Measurements from ENCODE around the gene PARP16. TPM values are rescaled to one million over a fixed set of nuclear protein-coding genes. Genes with fewer than 3 reads are reported as not detected.

Gene PARP16
- total RNA-seq, 2 donors from 2014 or later = 3.5 to 4.6 TPM

DNA sequence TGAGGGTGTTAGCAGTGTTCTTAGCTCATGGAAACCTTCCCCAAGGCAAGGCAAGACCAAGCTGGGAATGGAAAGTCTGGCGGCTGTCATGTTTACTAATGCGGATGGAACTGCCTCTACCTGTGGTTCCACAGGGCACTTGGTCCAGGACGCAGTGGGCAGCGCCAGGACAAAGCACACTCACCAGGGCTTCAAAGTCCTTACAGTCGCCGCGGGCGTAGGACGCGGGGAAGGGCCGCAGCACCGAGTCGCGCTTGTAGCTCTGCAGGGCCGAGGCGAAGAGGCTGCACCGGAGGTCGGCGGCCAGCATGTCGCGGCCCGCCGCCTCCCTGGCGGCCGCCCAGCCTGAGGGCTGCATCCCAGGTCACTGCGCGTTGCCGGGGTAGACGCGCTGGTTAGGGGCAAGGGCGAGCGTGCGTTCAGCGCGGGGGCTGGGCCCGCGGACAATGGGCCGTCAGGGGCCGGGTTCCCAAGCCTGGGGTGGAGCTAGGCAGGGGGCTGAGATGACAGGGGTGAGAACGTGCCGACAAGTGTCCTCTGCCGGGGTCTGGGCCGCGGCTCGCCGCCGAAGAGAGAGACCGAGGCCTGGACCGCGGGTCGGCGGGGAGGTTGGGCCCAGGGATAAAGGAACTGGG, 497 bp downstream of the PARP16 start:
- ATAC-seq (peak; percentile 50 to 69), DNase-seq (peak; percentile 52)
- intact Hi-C loops (cut with DNase I) = no loop called here

DNA sequence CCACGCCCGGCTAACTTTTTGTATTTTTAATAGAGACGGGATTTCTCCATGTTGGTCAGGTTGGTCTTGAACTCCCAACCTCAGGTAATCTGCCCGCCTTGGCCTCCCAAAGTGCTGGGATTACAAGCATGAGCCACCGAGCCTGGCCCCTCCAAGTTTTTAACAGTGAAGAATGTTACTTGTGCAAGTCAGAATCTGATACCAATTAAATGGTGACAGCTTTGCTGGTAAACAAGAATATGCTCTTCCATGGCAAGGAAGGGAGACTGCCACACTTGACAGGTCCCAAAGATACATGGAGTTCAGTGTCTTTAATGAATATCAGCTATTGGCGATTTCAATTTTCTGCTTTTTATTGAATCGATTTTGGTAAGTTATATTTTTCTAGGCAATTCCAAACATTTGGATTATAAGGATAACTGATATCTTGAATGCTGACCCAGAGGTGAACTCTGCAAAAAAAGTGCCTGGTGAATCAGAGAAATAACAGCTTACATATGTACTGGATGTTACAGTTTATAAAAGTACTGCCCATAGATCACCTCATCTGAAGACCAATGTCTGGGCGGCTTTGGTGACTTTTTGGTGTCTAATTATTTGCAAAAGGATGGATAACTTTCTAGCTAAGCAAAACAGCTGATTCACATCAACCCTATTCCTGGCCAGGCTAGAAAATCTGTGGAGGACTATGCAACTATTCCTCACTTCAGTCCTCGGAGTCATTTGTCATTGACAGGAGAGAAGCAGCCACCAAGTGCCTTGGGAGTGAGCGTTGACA, 1.2 kb downstream of the PARP16 start:
- intact Hi-C loops (cut with DNase I) = no loop called here
- ATAC-seq (no peak), DNase-seq (no peak)

DNA sequence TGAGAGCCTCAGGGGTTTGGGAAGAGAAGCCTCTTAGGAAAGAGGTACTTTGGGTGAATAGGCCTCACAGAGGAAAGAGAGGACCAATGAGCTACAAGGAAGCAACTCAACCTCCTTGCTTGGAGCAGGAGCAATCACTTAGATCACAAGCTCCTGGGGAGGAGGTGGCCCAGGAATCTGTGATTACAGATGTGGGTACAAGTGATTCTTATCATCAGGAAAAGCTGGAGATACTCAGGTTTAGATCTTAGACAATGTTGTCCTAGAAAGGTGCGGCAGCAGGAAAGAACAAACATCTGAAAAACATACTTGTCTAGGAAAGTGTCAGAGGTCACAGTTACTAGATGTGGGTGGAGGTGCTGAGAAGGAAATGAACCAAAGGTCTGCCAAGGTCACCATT, 8.2 kb downstream of the PARP16 start:
- DNase-seq (no peak), ATAC-seq (no peak)
- intact Hi-C loops (cut with DNase I) = loop anchor here in 1 of 2 donors (10.0 kb wide), 1 partner anchor 234 kb away; the partner anchor contains the start of gene SLC51B

DNA sequence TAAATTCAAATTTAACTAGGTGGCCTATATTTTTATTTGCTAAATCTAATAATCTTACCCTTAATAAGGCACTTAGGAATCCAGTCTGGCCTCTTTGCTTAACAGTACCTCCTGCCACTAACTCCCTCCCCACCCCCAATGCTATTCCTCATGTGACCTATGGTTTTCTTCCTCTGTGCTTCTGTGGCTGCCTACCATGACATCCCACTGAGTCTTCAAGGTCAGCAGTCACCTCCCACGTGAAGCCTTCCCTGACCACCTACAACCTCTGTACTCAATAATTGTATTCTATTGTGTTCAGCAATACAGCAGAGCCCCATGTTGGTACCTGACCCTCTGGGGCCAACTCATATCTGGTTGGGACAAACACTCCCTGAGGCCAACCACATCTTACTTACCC, 9.7 kb downstream of the PARP16 start:
- intact Hi-C loops (cut with DNase I) = loop anchor here in 1 of 2 donors (10.0 kb wide), 1 partner anchor 232 kb away; the partner anchor contains the start of gene SLC51B
- ATAC-seq (no peak), DNase-seq (no peak)

DNA sequence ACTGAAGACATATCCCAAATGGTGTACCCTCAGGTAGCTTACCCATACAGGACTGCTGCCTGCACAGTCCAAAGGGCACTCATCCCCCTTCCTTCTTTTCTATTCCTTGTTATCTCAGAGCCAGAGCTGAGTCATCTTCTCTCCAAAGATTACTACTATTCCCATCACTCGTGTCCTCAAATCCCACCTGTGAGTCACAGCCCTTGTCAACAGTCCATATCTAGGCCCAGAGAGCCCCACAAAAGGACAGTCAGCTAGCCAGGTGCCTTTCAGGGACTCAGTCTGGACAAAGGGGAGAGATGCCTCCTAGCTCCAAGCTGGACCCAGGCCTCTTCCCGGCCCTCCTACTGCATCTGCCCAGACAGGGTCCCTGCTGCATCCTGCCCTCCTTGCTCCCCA, 11.0 kb downstream of the PARP16 start:
- ATAC-seq (peak in 1 of 2 donors; percentile 82), DNase-seq (no peak)
- intact Hi-C loops (cut with DNase I) = loop anchor here in 1 of 2 donors (10.0 kb wide), 1 partner anchor 231 kb away; the partner anchor contains the start of gene SLC51B

DNA sequence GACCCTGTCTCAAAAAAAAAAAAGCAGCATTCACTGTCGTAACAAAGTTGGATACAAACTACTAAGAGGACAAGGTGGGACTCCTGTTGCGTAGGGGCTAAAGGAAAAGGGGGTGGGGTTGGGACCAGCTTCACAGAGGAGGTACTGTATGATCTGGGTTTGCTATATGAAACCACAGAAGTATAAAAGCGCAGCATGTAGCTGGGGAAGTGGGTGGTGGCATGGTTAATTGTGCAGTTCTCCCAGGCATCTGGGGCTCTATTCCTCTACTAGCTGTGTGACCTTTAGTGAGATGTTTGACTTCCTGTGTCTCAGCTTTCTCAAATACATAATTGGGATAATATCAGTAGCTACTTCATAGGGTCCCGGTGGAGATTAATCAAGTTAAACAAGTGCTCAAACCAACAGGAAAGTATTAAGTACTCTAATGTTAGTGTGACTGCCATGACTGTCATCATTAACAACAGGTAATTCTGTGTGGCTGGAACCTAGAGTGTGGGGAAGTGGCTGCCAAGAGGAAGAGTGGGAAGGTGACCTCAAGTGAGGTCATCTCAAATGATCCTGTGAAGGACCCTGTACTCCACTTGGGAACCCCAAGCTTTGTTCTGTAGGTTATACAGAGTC, 11.5 kb downstream of the PARP16 start:
- no peak for DNase-seq
- intact Hi-C loops (cut with DNase I) = loop anchor here in 1 of 2 donors (10.0 kb wide), 1 partner anchor 230 kb away; the partner anchor contains the start of gene SLC51B
- ATAC-seq = peak in 1 of 2 donors; percentile 46

DNA sequence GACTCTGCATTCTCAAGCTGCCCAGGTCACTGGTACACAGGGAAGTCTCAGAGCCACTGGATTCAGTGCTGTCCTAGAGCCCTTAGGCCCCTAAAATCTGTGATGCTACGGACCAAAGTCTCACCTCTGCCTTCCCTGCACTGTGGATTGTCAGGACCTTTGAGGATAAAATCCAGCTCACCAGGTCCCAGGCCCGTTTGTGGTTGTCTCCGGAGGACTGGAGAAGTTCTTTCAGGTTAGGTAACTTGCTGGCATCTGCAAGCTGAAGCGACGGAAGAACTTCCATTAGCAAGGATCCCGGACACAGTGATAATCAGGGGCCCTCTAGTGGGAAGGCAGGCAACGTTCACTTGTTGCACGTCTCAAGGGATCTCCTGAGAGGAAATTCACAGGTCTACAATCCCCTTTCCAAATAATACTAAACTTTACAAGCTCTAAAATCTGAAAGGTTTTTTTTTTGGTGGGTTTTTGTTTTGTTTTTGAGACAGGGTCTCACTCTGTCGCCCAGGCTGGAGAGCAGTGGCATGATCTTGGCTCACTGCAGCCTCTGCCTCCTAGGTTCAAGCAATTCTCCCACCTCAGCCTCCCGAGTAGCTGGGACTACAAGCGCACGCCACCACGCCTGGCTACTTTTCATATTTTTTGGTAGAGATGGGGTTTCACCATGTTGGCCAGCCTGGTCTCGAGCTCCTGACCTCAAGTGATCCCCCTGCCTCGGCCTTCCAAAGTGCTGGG, 15.7 kb downstream of the PARP16 start:
- peak; percentile 65 for DNase-seq
- intact Hi-C loops (cut with DNase I) = loop anchor here (1.0 to 10.0 kb wide), 3 partner anchors 82 to 226 kb away; partner anchors contain the start of genes CLPX (in 1 of the 2) and SLC51B (in 1 of the 2)
- peak; percentile 86 to 93 for ATAC-seq

DNA sequence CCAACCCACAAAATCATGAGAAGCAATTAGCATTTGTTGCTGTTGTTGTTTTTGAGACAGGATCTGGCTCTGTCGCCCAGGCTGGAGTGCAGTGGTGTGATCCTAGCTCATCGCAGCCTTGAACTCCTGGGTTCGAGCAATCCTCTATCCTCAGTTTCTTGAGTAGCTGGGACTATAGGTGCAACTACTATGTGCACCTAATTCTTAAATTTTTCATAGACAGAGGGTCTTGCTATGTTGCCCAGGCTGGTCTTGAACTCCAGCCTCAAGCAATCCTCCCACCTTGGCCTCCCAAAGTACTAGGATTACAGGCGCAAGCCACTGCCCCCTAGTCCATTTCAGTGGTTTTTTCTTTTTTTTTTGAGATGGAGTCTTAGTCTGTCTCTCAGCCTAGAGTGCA, 18.3 kb downstream of the PARP16 start:
- DNase-seq (no peak), ATAC-seq (no peak)
- intact Hi-C loops (cut with DNase I) = no loop called here

DNA sequence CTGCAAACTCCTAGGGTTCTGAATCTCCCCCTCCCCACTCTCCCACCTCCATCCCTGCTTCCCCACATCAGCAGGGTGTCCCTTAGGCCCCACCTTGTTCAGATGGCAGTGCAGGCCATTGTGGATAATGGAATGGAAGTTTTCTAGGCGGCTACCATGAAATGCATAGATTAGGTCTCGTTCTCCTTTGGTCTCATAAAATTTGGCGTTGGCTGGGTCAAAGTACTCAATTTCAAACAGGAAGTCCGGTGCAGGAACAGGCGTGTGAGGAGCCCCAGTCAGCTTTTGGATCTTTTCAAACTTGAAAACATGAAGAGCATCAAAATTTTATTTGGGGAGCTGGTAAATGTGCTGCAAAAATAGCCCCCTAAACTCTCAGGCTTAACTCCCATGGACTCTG, 20.2 kb downstream of the PARP16 start:
- DNase-seq (no peak), ATAC-seq (no peak)
- intact Hi-C loops (cut with DNase I) = no loop called here

DNA sequence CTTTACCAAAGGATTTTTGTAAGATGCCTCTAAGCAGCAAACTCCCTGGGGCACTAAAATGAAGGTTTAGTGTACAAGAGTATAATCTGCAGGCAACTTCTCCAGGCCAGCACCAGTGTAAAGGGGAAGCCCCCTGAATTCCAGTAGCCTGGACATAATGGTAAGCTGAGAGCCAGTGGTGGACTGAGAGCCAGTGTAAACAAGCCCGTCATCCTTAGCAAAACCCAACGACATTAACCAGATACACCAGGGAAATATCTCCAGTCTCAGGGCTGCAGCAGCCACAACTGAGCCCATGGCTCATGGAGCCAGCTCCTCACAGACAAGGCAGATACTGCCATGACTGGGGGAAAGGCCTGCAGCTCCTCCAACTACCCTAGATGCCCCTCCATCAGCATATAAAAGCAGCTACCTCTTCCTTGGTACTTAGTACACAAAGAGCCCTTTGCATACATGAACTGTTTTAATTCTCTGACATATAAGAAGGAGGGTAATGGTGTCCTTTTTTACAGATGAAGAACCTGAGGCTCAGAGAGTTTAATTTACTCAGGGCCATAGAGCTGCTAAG, 21.7 kb downstream of the PARP16 start:
- ATAC-seq = peak; percentile 74 to 92
- intact Hi-C loops (cut with DNase I) = no loop called here

DNA sequence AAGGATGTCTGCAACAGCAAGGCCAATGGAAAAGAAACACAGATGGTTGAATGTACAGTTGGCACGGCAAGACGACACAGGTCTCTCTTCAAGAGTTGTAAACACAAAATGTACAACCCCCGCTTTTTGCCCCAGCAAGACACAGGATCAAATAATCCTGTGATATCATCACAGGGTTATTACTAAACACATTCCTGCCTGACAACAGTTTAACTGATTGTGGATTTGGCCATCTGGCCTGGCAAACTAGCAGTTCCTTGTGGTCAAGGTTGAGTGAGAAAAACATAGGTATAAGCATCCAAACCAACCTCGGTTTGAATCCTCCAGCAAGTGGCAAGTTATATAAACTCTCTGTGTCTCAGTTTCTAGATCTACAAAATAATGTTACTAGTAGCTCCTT, 23.4 kb downstream of the PARP16 start:
- intact Hi-C loops (cut with DNase I) = no loop called here
- no peak for DNase-seq
- ATAC-seq = no peak

More for the DNA sequence above, 21.7 kb downstream of the PARP16 start:
- peak; percentile 31 for DNase-seq

DNA sequence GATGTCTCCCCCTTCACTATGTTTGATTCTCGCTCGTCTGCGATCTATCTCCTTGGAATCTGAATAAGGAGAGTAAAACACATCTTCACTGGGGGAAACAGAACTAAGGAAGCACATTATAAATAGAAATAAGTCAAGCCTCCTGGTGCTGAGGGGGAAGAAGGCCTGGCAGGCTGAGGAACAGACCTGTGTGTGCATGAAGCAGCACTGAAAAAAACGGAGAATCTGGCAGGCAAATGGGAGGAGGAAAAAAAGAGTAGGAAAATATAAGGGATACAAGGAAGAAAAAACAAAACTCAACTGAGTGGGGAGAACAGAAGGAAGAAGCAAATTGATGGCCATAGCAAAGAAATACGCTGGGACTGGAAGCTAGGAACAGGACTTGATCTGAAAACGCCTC, 25.7 kb downstream of the PARP16 start:
- ATAC-seq (no peak), DNase-seq (no peak)
- intact Hi-C loops (cut with DNase I) = no loop called here

DNA sequence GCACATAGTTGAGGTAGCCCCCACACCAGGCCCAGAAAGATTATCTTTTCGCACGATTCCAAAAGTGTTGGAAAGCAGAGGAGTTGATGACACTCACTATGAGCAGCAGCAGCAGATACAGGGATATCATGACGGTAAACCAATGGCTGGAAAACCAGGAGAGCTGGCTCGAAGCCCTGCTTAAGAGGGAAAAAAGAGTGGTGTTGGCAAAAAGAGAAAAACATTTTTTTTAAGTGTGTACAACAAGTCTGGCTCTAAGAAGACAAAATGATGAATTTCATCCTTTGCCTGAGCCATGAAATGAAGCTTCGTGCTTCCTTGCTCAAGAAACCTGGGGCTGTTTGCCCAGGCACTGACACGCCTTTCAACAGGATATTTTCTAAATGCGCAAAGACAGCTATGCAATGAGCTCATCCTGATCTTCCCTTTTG, 27.3 kb downstream of the PARP16 start:
- ATAC-seq (peak; percentile 46 to 70), DNase-seq (no peak)
- intact Hi-C loops (cut with DNase I) = no loop called here

DNA sequence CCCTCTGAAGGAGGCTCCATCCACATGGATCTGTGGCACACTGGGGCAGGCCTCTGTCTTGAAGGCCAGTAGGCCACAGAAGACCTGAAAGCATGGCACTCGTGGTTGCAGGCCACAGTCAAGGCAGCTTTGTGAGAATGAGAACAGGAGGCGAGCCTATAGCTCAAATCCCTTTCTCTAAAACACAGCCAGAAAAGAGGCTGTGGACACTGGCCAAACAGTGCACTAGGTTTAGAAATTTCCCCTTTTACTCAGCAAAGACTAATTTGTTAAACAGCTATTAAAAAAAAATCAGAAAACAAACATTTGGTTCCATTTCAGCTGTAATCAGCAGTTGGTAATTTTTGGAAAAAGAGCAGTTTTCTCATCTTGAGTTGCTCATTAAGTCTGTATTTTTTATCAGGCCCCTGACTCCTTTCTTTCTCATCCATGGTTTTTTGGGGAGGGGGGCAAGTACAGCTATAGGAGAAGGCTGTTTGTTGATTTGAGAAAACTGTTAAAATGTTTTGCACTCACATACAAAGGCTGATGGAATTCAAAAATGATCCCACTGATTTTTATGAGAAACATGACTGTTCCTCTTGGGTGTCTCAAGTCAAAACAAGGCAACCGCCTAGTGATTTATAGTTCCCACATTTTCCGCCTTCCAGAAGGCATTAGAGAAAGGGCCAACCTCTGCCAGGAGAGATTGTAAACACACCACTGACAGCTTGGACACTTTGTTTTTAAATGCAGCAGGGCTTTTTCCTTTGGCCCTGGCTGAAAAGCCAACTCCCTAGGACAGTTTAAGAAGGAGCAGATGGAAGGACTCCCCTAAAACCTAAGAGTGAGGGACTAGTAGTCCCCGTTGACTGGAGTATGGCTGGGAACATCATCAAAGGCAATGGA, 28.1 kb downstream of the PARP16 start:
- peak; percentile 24 to 56 for ATAC-seq
- no peak for DNase-seq
- intact Hi-C loops (cut with DNase I) = no loop called here

DNA sequence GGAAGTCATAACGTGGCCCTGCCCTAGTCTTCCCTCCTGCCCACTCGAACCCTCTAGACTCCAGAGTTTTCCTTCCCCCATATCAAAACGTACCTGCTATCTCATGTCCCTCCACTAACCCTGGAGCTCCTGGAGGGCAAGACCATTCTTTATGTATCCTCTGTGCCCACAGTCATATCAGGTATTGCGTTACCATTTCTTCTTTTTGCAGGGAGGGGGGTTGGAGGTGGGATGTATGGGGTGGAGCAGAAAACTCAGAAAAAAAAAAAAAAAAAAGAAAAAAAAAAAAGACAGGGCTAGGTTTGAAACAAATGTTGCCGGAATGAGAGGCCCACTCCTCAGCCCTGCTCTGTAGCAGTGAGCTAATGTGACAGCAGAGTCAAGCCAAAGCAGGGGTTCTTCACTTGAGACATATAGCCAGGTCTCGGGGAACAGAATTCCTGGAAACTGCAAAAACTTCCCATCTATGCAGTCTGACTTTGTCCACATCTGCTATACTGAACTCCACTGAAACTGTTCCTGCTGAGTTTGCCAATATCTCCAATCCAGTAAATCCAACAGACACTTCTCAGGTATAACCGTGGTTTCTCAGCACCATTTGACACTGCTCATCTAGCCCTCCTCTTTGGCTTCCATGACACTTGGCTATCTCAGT, 31.1 kb downstream of the PARP16 start:
- ATAC-seq (no peak), DNase-seq (no peak)
- intact Hi-C loops (cut with DNase I) = no loop called here

DNA sequence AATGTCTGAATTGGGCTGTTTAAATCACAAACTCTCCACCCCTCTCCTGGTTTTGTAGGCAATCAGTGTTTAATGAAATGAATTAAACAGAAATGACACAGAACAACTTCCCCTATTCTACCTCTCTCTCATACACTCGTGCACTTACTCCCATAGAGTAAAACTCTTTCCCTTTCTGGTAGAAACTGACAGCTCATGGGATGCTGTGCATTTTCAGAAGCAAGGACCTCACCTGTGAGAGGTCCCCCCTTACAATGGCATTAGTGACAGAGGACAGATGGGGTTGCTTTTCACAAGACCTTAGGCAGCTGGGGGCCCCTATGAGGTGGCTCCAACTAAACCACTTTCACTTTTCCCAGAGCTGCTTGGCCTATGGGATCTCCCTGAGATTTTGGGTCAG, 31.9 kb downstream of the PARP16 start:
- intact Hi-C loops (cut with DNase I) = no loop called here
- DNase-seq (no peak), ATAC-seq (no peak)

DNA sequence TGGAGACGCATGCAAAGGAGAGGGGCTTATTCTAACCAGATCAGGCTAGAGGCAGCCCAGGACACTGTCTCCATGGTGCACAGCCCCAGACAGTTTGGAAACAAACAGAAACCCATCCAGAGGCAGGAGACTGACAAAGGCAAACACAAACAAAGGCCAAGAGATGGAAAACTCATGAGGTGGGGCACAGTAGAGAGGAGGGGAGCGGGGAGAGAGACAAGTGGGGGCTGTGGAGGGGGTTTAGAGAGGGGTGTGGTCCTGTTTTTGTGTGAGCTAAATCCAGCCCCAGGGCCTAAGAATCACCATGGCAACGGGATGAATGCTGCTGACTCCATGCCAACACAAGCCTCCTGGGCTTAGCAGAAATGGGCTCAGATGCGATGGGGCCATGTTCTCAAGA, 32.3 kb downstream of the PARP16 start:
- ATAC-seq (peak in 1 of 2 donors; percentile 23), DNase-seq (no peak)

More for the DNA sequence above, 32.3 kb downstream of the PARP16 start:
- intact Hi-C loops (cut with DNase I) = no loop called here
